Islet of Langerhans (tissue), 1 donor: Measurements from ENCODE around the gene CCBE1.

Experiments used
- FAIRE-seq: peaks from one replicate; lab custom pipeline; 2011; peaks lifted over from hg19 to GRCh38; lab: Jason Lieb, UNC

CCBE1 gene

GRCh38 chr18:59492756-59493421 lies 204.3 kb downstream of the CCBE1 start:
- no peak for FAIRE-seq

GRCh38 chr18:59488899-59489298 lies 208.3 kb downstream of the CCBE1 start:
- no peak for FAIRE-seq

GRCh38 chr18:59485382-59485781 lies 211.8 kb downstream of the CCBE1 start:
- no peak for FAIRE-seq

GRCh38 chr18:59484561-59485328 lies 212.5 kb downstream of the CCBE1 start:
- no peak for FAIRE-seq

GRCh38 chr18:59484131-59484530 lies 213.1 kb downstream of the CCBE1 start:
- no peak for FAIRE-seq

GRCh38 chr18:59481436-59481835 lies 215.8 kb downstream of the CCBE1 start:
- FAIRE-seq: no peak

- FAIRE-seq: no peak
Observed at GRCh38 chr18:59479776-59480175, 217.4 kb downstream of the CCBE1 start.

GRCh38 chr18:59478591-59478990 lies 218.6 kb downstream of the CCBE1 start:
- no peak for FAIRE-seq

GRCh38 chr18:59477849-59478248 lies 219.4 kb downstream of the CCBE1 start:
- FAIRE-seq: no peak

GRCh38 chr18:59470561-59471121 lies 226.6 kb downstream of the CCBE1 start:
- FAIRE-seq: no peak

- no peak for FAIRE-seq
Observed at GRCh38 chr18:59469463-59470180, 227.6 kb downstream of the CCBE1 start.

- no peak for FAIRE-seq
Observed at GRCh38 chr18:59468821-59469220, 228.4 kb downstream of the CCBE1 start.

GRCh38 chr18:59467497-59467896 lies 229.7 kb downstream of the CCBE1 start:
- FAIRE-seq: no peak

GRCh38 chr18:59466980-59467379 lies 230.2 kb downstream of the CCBE1 start:
- no peak for FAIRE-seq

- no peak for FAIRE-seq
Observed at GRCh38 chr18:59464486-59464885, 232.7 kb downstream of the CCBE1 start.

- FAIRE-seq: no peak
Observed at GRCh38 chr18:59461171-59461570, 236.1 kb downstream of the CCBE1 start.

- FAIRE-seq: no peak
Observed at GRCh38 chr18:59460072-59460420, 237.2 kb downstream of the CCBE1 start.

GRCh38 chr18:59459369-59460071 lies 237.7 kb downstream of the CCBE1 start:
- peak; percentile 99 for FAIRE-seq

- FAIRE-seq: no peak
Observed at GRCh38 chr18:59458575-59458974, 238.6 kb downstream of the CCBE1 start.

- FAIRE-seq: no peak
Observed at GRCh38 chr18:59456657-59457056, 240.6 kb downstream of the CCBE1 start.

GRCh38 chr18:59455728-59456276 lies 241.4 kb downstream of the CCBE1 start:
- FAIRE-seq: no peak
